ENCODE results near the gene KDM1A. TPM values are rescaled to one million over a fixed set of nuclear protein-coding genes. Genes with fewer than 3 reads are reported as not detected.
A peak's percentile ranks its signal among the peaks of the same experiment; 100 is the strongest.

KDM1A gene
- total and polyA plus RNA-seq, 2 of the 13 experiments (the other 11 are each of a cell fraction or from before 2014, with no cell fraction given) = 81.3 to 173 TPM

DNA sequence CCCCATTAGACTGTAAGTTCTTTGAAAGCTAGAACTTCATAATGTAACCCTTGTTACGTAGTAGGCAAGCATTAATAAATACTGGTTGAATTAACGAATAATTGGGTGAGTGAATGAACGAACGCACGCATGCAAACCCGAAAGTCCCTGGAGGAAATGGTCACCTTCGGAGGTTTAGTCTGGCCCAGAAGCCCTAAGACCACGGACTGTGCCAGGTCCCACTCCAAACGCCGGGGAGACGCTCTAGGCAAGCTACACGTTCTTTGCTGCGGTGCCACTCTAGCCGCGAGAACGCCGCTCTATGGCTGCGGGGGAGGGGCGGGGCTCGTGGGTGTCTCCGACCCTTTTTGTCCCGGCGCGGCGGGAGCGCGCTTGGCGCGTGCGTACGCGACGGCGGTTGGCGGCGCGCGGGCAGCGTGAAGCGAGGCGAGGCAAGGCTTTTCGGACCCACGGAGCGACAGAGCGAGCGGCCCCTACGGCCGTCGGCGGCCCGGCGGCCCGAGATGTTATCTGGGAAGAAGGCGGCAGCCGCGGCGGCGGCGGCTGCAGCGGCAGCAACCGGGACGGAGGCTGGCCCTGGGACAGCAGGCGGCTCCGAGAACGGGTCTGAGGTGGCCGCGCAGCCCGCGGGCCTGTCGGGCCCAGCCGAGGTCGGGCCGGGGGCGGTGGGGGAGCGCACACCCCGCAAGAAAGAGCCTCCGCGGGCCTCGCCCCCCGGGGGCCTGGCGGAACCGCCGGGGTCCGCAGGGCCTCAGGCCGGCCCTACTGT lies at the start of gene KDM1A (continued):
- no peak for TF ChIP-seq ZBTB49 (CRISPR knock-in tag; IDR thresholded peaks at IDR 0.05; ENCODE audit: borderline replicate concordance)
- no peak; the same call in 1 of the 2 replicates for TF ChIP-seq SIN3B (IDR thresholded peaks at IDR 0.05; ENCODE audit: low read length)
- TF ChIP-seq SMARCE1 (IDR thresholded peaks at IDR 0.05; ENCODE audit: borderline replicate concordance) = no peak
- no peak for TF ChIP-seq ZNF850 (CRISPR knock-in tag; conservative IDR thresholded peaks at IDR 0.05)
- peak; percentile 94; the same call in 1 of the 2 replicates for TF ChIP-seq ZNF670 (CRISPR knock-in tag; IDR thresholded peaks at IDR 0.05; ENCODE audit: borderline replicate concordance)
- TF ChIP-seq HMG20B (CRISPR knock-in tag; conservative IDR thresholded peaks at IDR 0.05) = peak; percentile 84
- TF ChIP-seq CBX2 (IDR thresholded peaks at IDR 0.05; ENCODE audit: low read depth, low read length) = no peak
- no peak; the same call in 1 of the 2 replicates for TF ChIP-seq CBX2 (CRISPR knock-in tag; IDR thresholded peaks at IDR 0.05; ENCODE audit: low read depth)
- peak; percentile 99 for TF ChIP-seq POGZ (CRISPR knock-in tag; IDR thresholded peaks at IDR 0.05)
- no peak for TF ChIP-seq JUN (CRISPR knock-in tag; IDR thresholded peaks at IDR 0.05)
- TF ChIP-seq SMYD3 (CRISPR knock-in tag; IDR thresholded peaks at IDR 0.05) = no peak
- TF ChIP-seq, protein P1, sequence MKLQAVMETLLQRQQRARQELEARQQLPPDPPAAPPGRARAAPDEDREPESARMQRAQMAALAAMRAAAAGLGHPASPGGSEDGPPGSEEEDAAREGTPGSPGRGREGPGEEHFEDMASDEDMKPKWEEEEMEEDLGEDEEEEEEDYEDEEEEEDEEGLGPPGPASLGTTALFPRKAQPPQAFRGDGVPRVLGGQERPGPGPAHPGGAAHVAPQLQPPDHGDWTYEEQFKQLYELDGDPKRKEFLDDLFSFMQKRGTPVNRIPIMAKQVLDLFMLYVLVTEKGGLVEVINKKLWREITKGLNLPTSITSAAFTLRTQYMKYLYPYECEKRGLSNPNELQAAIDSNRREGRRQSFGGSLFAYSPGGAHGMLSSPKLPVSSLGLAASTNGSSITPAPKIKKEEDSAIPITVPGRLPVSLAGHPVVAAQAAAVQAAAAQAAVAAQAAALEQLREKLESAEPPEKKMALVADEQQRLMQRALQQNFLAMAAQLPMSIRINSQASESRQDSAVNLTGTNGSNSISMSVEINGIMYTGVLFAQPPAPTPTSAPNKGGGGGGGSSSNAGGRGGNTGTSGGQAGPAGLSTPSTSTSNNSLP (IDR thresholded peaks at IDR 0.05; ENCODE audit: low read depth, low read length) = no peak
- no peak for TF ChIP-seq THYN1 (CRISPR knock-in tag; IDR thresholded peaks at IDR 0.05; ENCODE audit: borderline replicate concordance, low read depth)
- no peak for TF ChIP-seq GABPA (IDR thresholded peaks at IDR 0.05; ENCODE audit: low read depth, low read length)
- peak; percentile 84 for TF ChIP-seq GABPA (CRISPR knock-in tag; IDR thresholded peaks at IDR 0.05; ENCODE audit: low read depth)
- TF ChIP-seq SNAPC5 (CRISPR knock-in tag; IDR thresholded peaks at IDR 0.05; ENCODE audit: borderline replicate concordance) = no peak
- TF ChIP-seq TARDBP (CRISPR knock-in tag; IDR thresholded peaks at IDR 0.05) = peak; percentile 91
- TF ChIP-seq MYC (CRISPR knock-in tag; IDR thresholded peaks at IDR 0.05; ENCODE audit: borderline replicate concordance) = peak; percentile 96
- peak in 1 of 2 experiments; percentile 27; a peak in 2 of 4 replicates for TF ChIP-seq NR2F1 (CRISPR knock-in tag; IDR thresholded peaks at IDR 0.05)
- no peak; the same call in 1 of the 2 replicates for TF ChIP-seq DZIP1 (CRISPR knock-in tag; IDR thresholded peaks at IDR 0.05)
- peak; percentile 98 for TF ChIP-seq SAP130 (CRISPR knock-in tag; IDR thresholded peaks at IDR 0.05; ENCODE audit: low read depth)
- TF ChIP-seq BCL6 (CRISPR knock-in tag; IDR thresholded peaks at IDR 0.05) = peak; percentile 74
- TF ChIP-seq ZBTB38 (CRISPR knock-in tag; IDR thresholded peaks at IDR 0.05) = peak; percentile 90
- no peak for TF ChIP-seq ZSCAN12 (CRISPR knock-in tag; IDR thresholded peaks at IDR 0.05)
- TF ChIP-seq KDM1A (CRISPR knock-in tag; IDR thresholded peaks at IDR 0.05) = peak; percentile 59; the same call in 1 of the 2 replicates

All from HepG2 (cell line).